Caco-2 (cell line): ENCODE measurements around the gene CD55. TPM values are rescaled to one million over a fixed set of nuclear protein-coding genes. Genes with fewer than 3 reads are reported as not detected.

Source experiments
- BruUV-seq: library from RNA; stranded (reverse); fragments of 400-500 nt; replicated peaks from 2 replicates; lab custom pipeline; 2021; lab: Mats Ljungman, UMichigan
- CTCF ChIA-PET: fragments of 300-600 bp; sonication (Branson Sonifier 250); formaldehyde crosslinking; loops from one replicate; lab custom pipeline; 2022; ENCODE audit warnings: antibody characterized with exemption; lab: Charles Lee
- POLR2A ChIA-PET: fragments of 300-600 bp; sonication (Branson Sonifier 250); formaldehyde crosslinking; loops from one replicate; lab custom pipeline; 2022; ENCODE audit warnings: antibody characterized with exemption; lab: Charles Lee
- DNase-seq, 2 experiments: peaks; one replicate each; pipeline versions ENCODE4 v3.0.0 to v3.0.0-alpha.2; 2020 to 2022
- H3K27me3 ChIP-seq: replicated peaks from 2 replicates; pipeline ENCODE4 v1.6.0; 2011; ENCODE audit warnings: low read length; ENCODE audit not compliant: control insufficient read depth, insufficient read depth
- H3K36me3 ChIP-seq: 2 replicates; pipeline ENCODE4 v1.5.1; 2011; ENCODE audit warnings: low read length; ENCODE audit not compliant: control insufficient read depth, insufficient read depth
- H3K4me1 ChIP-seq: fragments of 250-450 bp; sonication (Bioruptor Pico); 2 replicates; pipeline ENCODE4 v1.5.1; 2020; ENCODE audit warnings: mild to moderate bottlenecking
- H3K4me3 ChIP-seq: 2 replicates; pipeline ENCODE4 v1.5.1; 2011; ENCODE audit warnings: low read depth, mild to moderate bottlenecking, control low read depth, low read length
- H3K9me3 ChIP-seq: fragments of 250-450 bp; sonication (Bioruptor Pico); 2 replicates; pipeline ENCODE4 v1.5.1; 2020; ENCODE audit warnings: mild to moderate bottlenecking, moderate library complexity
- H3K27ac Mint-ChIP-seq: one replicate; pipeline ENCODE4 v1.8.0; 2022; ENCODE audit warnings: mixed read lengths; ENCODE audit not compliant: unreplicated experiment
- H3K27me3 Mint-ChIP-seq: one replicate; pipeline ENCODE4 v1.8.0; 2022; ENCODE audit warnings: mixed read lengths; ENCODE audit not compliant: insufficient read depth, unreplicated experiment
- H3K36me3 Mint-ChIP-seq: one replicate; pipeline ENCODE4 v1.8.0; 2022; ENCODE audit warnings: mild to moderate bottlenecking, mixed read lengths; ENCODE audit not compliant: insufficient read depth, unreplicated experiment
- H3K4me1 Mint-ChIP-seq: one replicate; pipeline ENCODE4 v1.8.0; 2022; ENCODE audit warnings: low read depth, mixed read lengths; ENCODE audit not compliant: unreplicated experiment
- H3K4me3 Mint-ChIP-seq: one replicate; pipeline ENCODE4 v1.8.0; 2022; ENCODE audit warnings: mild to moderate bottlenecking, moderate library complexity, mixed read lengths; ENCODE audit not compliant: unreplicated experiment
- H3K9me3 Mint-ChIP-seq: one replicate; pipeline ENCODE4 v1.8.0; 2022; ENCODE audit warnings: mixed read lengths; ENCODE audit not compliant: unreplicated experiment
- CTCF ChIP-seq, 2 experiments: fragments of 200-600 bp in 1 of 2; IDR thresholded peaks; 1 replicate in 1 of 2; 2 replicates in 1 of 2; pipeline versions ENCODE4 v1.5.1 to v1.8.0; 2011 to 2022; ENCODE audit warnings: antibody characterized with exemption in 1 of 2, control low read depth in 1 of 2, inconsistent platforms in 1 of 2, low read depth in 1 of 2, low read length in 1 of 2, mild to moderate bottlenecking in 1 of 2, moderate library complexity in 1 of 2; ENCODE audit not compliant: insufficient read depth in 1 of 2, severe bottlenecking in 1 of 2, unreplicated experiment in 1 of 2
- intact Hi-C: fragments of 100-400 bp; cut with micrococcal nuclease; formaldehyde crosslinking; loops from one replicate; pipeline ENCODE4 v1.10.0; 2022; ENCODE audit not compliant: unreplicated experiment
- total RNA-seq: library from RNA; stranded (reverse); gene quantifications from 2 replicates; pipeline ENCODE4 v1.2.3, GENCODE V29; 2022

Gene CD55
- total RNA-seq, 1 experiment from 2014 or later, result 195 TPM

- Histone ChIP-seq H3K9me3 (no peaks in the 10 kb centered on the region), H3K27me3 (no peaks in the 10 kb centered on the region), H3K4me1 (no peaks in the 10 kb centered on the region), H3K4me3 (no peak overlapping the region), H3K36me3 (peaks cover 6% of the 10 kb centered on the region)
- H3K9me3 Mint-ChIP-seq, result peaks cover 10% of the 10 kb centered on the region
- H3K4me1 Mint-ChIP-seq, result peaks cover 15% of the 10 kb centered on the region
- no peak for DNase-seq
- BruUV-seq, result no TSS peak
- TF ChIP-seq CTCF (IDR thresholded peaks at IDR 0.05; ENCODE audit: insufficient read depth in 1 of 2, low read depth in 1 of 2, low read length in 1 of 2, severe bottlenecking in 1 of 2, unreplicated experiment in 1 of 2), result no peak
- intact Hi-C loops, result no loop called here
- H3K4me3 Mint-ChIP-seq, result no peak overlapping the region
- ChIA-PET CTCF (no interaction called here), POLR2A (no interaction called here)
- peaks cover 82% of the 10 kb centered on the region for H3K36me3 Mint-ChIP-seq
- no peak overlapping the region for H3K27ac Mint-ChIP-seq
- no peaks in the 10 kb centered on the region for H3K27me3 Mint-ChIP-seq
Observed at GRCh38 chr1:207331354-207332313, 10.2 kb downstream of the CD55 start.

- H3K27me3 Mint-ChIP-seq, result no peaks in the 10 kb centered on the region
- Histone ChIP-seq H3K36me3 (peaks cover 4% of the 10 kb centered on the region; the same call in 1 of the 2 replicates), H3K27me3 (no peaks in the 10 kb centered on the region), H3K4me1 (no peaks in the 10 kb centered on the region), H3K9me3 (no peaks in the 10 kb centered on the region), H3K4me3 (no peak overlapping the region)
- intact Hi-C loops, result no loop called here
- no peak for TF ChIP-seq CTCF (IDR thresholded peaks at IDR 0.05; ENCODE audit: insufficient read depth in 1 of 2, low read depth in 1 of 2, low read length in 1 of 2, severe bottlenecking in 1 of 2, unreplicated experiment in 1 of 2)
- peaks cover 81% of the 10 kb centered on the region for H3K36me3 Mint-ChIP-seq
- DNase-seq, result no peak
- CTCF ChIA-PET, result interaction anchor here (0.9 kb wide), 1 partner anchor 17 kb away, joined by 4 read pairs; no protein-coding TSS in a partner anchor
- no peak overlapping the region for H3K27ac Mint-ChIP-seq
- peaks cover 17% of the 10 kb centered on the region for H3K4me1 Mint-ChIP-seq
- POLR2A ChIA-PET, result no interaction called here
- peaks cover 10% of the 10 kb centered on the region for H3K9me3 Mint-ChIP-seq
- BruUV-seq, result no TSS peak
- no peak overlapping the region for H3K4me3 Mint-ChIP-seq
Observed at GRCh38 chr1:207333009-207333600, 11.6 kb downstream of the CD55 start.

GRCh38 chr1:207333620-207334019 is 12.1 kb downstream of the CD55 start:
- H3K9me3 Mint-ChIP-seq, result peaks cover 10% of the 10 kb centered on the region
- BruUV-seq, result no TSS peak
- POLR2A ChIA-PET, result no interaction called here
- Histone ChIP-seq H3K4me3 (no peak overlapping the region), H3K36me3 (peaks cover 4% of the 10 kb centered on the region; the same call in 1 of the 2 replicates), H3K4me1 (no peaks in the 10 kb centered on the region), H3K9me3 (no peaks in the 10 kb centered on the region), H3K27me3 (no peaks in the 10 kb centered on the region)
- no peak overlapping the region for H3K27ac Mint-ChIP-seq
- DNase-seq, result no peak
- no peaks in the 10 kb centered on the region for H3K27me3 Mint-ChIP-seq
- H3K4me3 Mint-ChIP-seq, result no peak overlapping the region
- CTCF ChIA-PET, result interaction anchor here (0.9 kb wide), 1 partner anchor 18 kb away, joined by 4 read pairs; no protein-coding TSS in a partner anchor
- peaks cover 76% of the 10 kb centered on the region for H3K36me3 Mint-ChIP-seq
- peaks cover 14% of the 10 kb centered on the region for H3K4me1 Mint-ChIP-seq
- intact Hi-C loops, result no loop called here
- no peak for TF ChIP-seq CTCF (IDR thresholded peaks at IDR 0.05; ENCODE audit: insufficient read depth in 1 of 2, low read depth in 1 of 2, low read length in 1 of 2, severe bottlenecking in 1 of 2, unreplicated experiment in 1 of 2)
